Measurements from ENCODE around the gene PRRT1. TPM values are rescaled to one million over a fixed set of nuclear protein-coding genes. Genes with fewer than 3 reads are reported as not detected.

Gene PRRT1
- total RNA-seq, 2 donors from 2014 or later: 0.72 to 0.90 TPM

DNA sequence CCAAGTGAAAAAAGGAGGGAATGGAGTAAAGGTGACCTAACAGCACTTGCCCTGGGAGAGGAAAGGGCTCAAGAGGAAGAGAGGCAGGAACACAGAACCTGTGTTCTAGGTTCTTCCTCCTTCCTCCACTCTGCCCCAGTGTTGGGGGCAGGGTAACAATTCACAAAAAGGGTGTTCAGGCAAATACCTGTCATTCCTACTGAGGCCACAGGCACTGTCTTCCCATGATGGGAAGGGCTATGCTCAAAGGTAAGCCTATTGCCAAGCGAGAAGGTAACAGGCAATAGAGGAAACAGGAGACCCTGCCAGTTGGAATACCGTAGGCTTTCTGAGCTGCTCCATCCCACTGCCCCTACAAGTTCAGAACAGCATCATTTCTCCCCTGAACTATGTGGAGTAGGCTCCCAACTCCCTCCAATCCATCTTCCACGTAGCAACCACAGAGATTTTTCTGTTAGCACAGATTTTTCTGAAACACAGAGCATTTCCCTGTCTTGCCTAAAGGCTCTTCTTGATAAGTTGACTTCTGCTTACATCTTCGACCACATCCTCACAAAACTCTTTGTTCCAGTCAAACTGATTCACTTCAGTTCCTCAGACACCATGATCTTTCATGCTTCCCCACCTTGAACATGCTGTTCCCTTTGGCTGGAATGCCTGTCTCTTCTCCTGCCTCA, 21.4 kb upstream of the PRRT1 start:
- TF ChIP-seq, protein P1, sequence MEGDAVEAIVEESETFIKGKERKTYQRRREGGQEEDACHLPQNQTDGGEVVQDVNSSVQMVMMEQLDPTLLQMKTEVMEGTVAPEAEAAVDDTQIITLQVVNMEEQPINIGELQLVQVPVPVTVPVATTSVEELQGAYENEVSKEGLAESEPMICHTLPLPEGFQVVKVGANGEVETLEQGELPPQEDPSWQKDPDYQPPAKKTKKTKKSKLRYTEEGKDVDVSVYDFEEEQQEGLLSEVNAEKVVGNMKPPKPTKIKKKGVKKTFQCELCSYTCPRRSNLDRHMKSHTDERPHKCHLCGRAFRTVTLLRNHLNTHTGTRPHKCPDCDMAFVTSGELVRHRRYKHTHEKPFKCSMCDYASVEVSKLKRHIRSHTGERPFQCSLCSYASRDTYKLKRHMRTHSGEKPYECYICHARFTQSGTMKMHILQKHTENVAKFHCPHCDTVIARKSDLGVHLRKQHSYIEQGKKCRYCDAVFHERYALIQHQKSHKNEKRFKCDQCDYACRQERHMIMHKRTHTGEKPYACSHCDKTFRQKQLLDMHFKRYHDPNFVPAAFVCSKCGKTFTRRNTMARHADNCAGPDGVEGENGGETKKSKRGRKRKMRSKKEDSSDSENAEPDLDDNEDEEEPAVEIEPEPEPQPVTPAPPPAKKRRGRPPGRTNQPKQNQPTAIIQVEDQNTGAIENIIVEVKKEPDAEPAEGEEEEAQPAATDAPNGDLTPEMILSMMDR (IDR thresholded peaks at IDR 0.05): no peak
- Histone ChIP-seq H3K9ac (ENCODE audit: low read depth in 2 of 2, low read length in 2 of 2) (no peak overlapping the region), H3K36me3 (peaks cover 7% of the 10 kb centered on the region), H3K27ac (no peak overlapping the region), H3K4me3 (no peak overlapping the region), H3K4me1 (peaks cover 16% of the 10 kb centered on the region), H3K27me3 (no peaks in the 10 kb centered on the region), H3K9me3 (no peaks in the 10 kb centered on the region)
- intact Hi-C loops (cut with DNase I): no loop called here
- no peak for DNase-seq

DNA sequence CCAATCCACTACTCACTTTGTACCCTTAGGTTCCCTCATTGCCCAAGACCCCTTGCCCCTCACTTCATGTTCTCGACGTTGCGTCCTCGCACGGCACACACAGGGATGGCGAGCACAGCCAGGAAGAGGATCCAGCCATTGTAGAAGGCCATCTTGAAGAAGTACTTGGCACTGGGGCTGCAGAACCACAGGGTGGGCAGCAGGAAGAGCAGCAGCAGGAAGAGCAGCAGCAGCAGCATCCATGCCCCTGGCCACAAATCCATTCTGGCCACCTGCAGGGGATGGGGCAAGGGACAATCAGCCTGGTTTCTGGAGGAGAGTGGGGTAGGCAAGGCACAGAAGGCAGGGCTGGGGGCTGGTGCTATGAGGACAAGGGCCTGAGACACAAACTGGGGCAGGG, 19.5 kb upstream of the PRRT1 start:
- Histone ChIP-seq H3K27ac (no peak overlapping the region), H3K9ac (ENCODE audit: low read depth in 2 of 2, low read length in 2 of 2) (no peak overlapping the region), H3K36me3 (peaks cover 7% of the 10 kb centered on the region), H3K27me3 (no peaks in the 10 kb centered on the region), H3K4me3 (no peak overlapping the region), H3K9me3 (no peaks in the 10 kb centered on the region), H3K4me1 (peaks cover 11% of the 10 kb centered on the region)
- DNase-seq: no peak
- TF ChIP-seq, protein P1 (IDR thresholded peaks at IDR 0.05): no peak
- intact Hi-C loops (cut with DNase I): no loop called here

DNA sequence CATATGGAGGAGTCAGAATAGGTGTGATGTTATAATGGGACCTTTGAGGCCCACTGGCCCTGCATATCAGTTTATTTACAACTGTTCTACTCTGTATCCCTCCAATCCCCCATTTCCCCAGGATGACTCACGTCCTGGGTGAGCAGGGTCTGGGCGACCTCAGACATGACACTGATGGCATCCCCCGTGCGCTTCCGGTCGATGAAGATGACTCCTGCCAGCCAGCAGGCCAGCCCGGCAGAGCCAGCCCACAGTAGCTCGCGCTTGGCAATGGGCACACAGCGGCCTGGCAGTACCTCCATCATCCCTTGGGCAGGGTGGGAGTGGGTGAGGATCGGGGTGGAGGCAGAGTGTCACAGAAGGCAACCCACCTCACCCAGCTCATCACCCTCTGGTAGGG, 18.6 kb upstream of the PRRT1 start:
- no peak for DNase-seq
- no peaks in the 10 kb centered on the region for H3K27me3 ChIP-seq
- H3K9me3 ChIP-seq: no peaks in the 10 kb centered on the region
- H3K4me1 ChIP-seq: peaks cover 10% of the 10 kb centered on the region
- TF ChIP-seq, protein P1 (IDR thresholded peaks at IDR 0.05): no peak
- H3K4me3 ChIP-seq: no peak overlapping the region
- no peak overlapping the region for H3K27ac ChIP-seq
- H3K36me3 ChIP-seq: peaks cover 7% of the 10 kb centered on the region
- H3K9ac ChIP-seq (ENCODE audit: low read depth in 2 of 2, low read length in 2 of 2): no peak overlapping the region
- intact Hi-C loops (cut with DNase I): no loop called here

DNA sequence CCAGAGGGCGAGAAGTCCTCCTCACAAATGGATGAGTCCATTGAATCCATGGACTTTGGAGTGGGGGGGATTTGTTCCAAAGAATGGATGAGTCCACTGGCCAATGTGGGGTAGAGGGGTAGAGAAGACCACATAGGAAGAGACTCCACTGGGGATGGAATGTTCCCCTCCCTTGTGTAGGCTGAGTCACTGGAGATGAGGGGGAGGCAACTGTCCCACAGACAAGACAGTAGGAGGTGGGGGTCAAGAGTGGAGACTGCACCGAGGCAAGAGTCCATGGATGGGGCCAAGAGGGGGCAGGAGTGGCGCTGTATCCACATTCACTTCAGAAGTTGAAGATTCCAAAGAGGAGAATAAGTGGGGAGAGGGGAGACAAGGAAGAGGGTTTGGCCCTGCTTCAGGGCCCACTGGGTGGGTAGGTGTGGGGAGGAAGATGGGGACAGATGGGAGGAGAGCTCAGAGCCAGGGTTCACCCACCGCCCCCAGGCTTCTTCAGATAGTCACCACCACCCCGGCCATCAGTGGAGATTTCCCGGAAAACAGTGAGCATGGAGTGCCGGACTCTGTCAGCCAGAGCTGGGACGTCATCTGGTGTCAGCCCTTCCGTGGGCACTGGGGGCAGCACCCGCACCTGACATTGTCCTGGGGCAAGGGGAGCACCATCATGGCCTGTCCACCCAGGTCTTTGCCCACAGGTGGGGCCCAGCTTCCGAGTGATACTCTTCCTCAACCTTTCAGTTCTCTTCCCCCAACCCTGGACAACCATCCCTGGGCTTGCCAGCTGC, 17.3 kb upstream of the PRRT1 start:
- no peak overlapping the region for H3K9ac ChIP-seq (ENCODE audit: low read depth in 2 of 2, low read length in 2 of 2)
- intact Hi-C loops (cut with DNase I): no loop called here
- H3K9me3 ChIP-seq: no peaks in the 10 kb centered on the region
- no peak overlapping the region for H3K4me3 ChIP-seq
- TF ChIP-seq, protein P1 (IDR thresholded peaks at IDR 0.05): no peak
- peaks cover 3% of the 10 kb centered on the region for H3K4me1 ChIP-seq
- H3K27me3 ChIP-seq: no peaks in the 10 kb centered on the region
- H3K27ac ChIP-seq: no peak overlapping the region
- DNase-seq: no peak
- H3K36me3 ChIP-seq: peaks cover 7% of the 10 kb centered on the region

DNA sequence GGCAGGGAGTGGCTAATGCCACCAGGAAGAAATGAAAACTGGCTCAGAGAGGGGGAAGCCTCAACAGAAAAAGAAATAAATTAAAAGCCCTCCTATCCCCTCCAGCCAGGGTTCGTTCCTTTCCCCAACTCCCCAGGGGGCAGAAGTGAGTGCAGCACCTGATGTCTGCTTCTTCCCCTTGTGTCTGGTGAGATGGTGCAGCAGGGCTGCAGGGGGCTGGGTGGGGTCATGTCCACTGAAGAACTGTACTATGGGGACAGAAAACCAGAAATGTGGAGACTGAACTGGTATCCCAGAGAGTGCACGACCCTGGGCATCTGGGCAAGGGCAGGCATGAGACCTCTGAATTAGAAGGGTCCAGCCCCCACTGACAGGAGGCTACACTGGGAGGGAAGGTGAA, 16.6 kb upstream of the PRRT1 start:
- Histone ChIP-seq H3K4me3 (no peak overlapping the region), H3K27me3 (no peaks in the 10 kb centered on the region), H3K4me1 (peaks cover 3% of the 10 kb centered on the region), H3K9ac (ENCODE audit: low read depth in 2 of 2, low read length in 2 of 2) (no peak overlapping the region), H3K36me3 (peaks cover 7% of the 10 kb centered on the region), H3K9me3 (no peaks in the 10 kb centered on the region), H3K27ac (no peak overlapping the region)
- no peak for DNase-seq
- intact Hi-C loops (cut with DNase I): no loop called here
- TF ChIP-seq, protein P1 (IDR thresholded peaks at IDR 0.05): no peak

Measured in colonic mucosa (tissue), 4 donors.